Measurements from ENCODE around the gene PROCA1. TPM values are rescaled to one million over a fixed set of nuclear protein-coding genes. Genes with fewer than 3 reads are reported as not detected.

PROCA1 gene
- total and polyA plus RNA-seq, 5 donors, result 1.3 to 3.3 (median 2.3) TPM

GRCh38 chr17:28734712-28735241 lies 23.1 kb upstream of the PROCA1 start:
- Histone ChIP-seq H3K9me3 (ENCODE audit: control insufficient read depth, low read length) (no peaks in the 10 kb centered on the region), H3K27ac (ENCODE audit: low read length) (no peak overlapping the region), H3K4me1 (ENCODE audit: control insufficient read depth, insufficient read depth, low read length) (no peaks in the 10 kb centered on the region), H3K27me3 (ENCODE audit: control insufficient read depth, insufficient read depth) (no peaks in the 10 kb centered on the region), H3K4me3 (ENCODE audit: low read length) (no peak overlapping the region)
- no peak for ATAC-seq
- DNase-seq, result no peak
- intact Hi-C loops (cut with DNase I), result no loop called here
- WGBS, result 81% methylated on average over 10 of the region's 10 CpGs

GRCh38 chr17:28733346-28733745 lies 21.7 kb upstream of the PROCA1 start:
- Histone ChIP-seq H3K27me3 (ENCODE audit: control insufficient read depth, insufficient read depth) (no peaks in the 10 kb centered on the region), H3K27ac (ENCODE audit: low read length) (no peak overlapping the region), H3K4me3 (ENCODE audit: low read length) (no peak overlapping the region), H3K4me1 (ENCODE audit: control insufficient read depth, insufficient read depth, low read length) (no peaks in the 10 kb centered on the region), H3K9me3 (ENCODE audit: control insufficient read depth, low read length) (no peaks in the 10 kb centered on the region)
- WGBS, result 90% methylated on average over 1 of the region's 1 CpG
- ATAC-seq (no peak), DNase-seq (no peak)
- intact Hi-C loops (cut with DNase I), result no loop called here

- Histone ChIP-seq H3K4me3 (ENCODE audit: low read length) (no peak overlapping the region), H3K9me3 (ENCODE audit: control insufficient read depth, low read length) (no peaks in the 10 kb centered on the region), H3K4me1 (ENCODE audit: control insufficient read depth, insufficient read depth, low read length) (peaks cover 3% of the 10 kb centered on the region), H3K27me3 (ENCODE audit: control insufficient read depth, insufficient read depth) (no peaks in the 10 kb centered on the region), H3K27ac (ENCODE audit: low read length) (no peak overlapping the region)
- DNase-seq, result no peak
- WGBS, result 84% methylated on average over 11 of the region's 11 CpGs
- ATAC-seq, result no peak
- intact Hi-C loops (cut with DNase I), result loop anchor here in 2 of 4 donors (5.0 to 10.0 kb wide), 3 partner anchors 185 to 385 kb away; partner anchors contain the start of gene PHF12 (in 1 of the 2)
Observed at GRCh38 chr17:28729950-28730330, 18.3 kb upstream of the PROCA1 start.

GRCh38 chr17:28728364-28729200 lies 16.9 kb upstream of the PROCA1 start, which contains the start of gene NEK8:
Gene NEK8, plus strand, starts transcription at chr17:28728788. Its CDS starts 26 bp downstream, at chr17:28728814.
- under 1% methylated on average over 64 of the region's 64 CpGs for WGBS
- intact Hi-C loops (cut with DNase I), result loop anchor here in 2 of 4 donors (5.0 to 10.0 kb wide), 3 partner anchors 186 to 386 kb away; partner anchors contain the start of gene PHF12 (in 1 of the 2)
- Histone ChIP-seq H3K9me3 (ENCODE audit: control insufficient read depth, low read length) (no peaks in the 10 kb centered on the region), H3K27ac (ENCODE audit: low read length) (peak within 1 kb of the TSS; percentile 75), H3K4me3 (ENCODE audit: low read length) (peak within 1 kb of the TSS; percentile 55), H3K27me3 (ENCODE audit: control insufficient read depth, insufficient read depth) (no peaks in the 10 kb centered on the region), H3K4me1 (ENCODE audit: control insufficient read depth, insufficient read depth, low read length) (peaks cover 3% of the 10 kb centered on the region)
- DNase-seq (peak; percentile 95 to 98 (median 98)), ATAC-seq (peak; percentile 84 to 85)

GRCh38 chr17:28726627-28727491 lies 15.2 kb upstream of the PROCA1 start:
- Histone ChIP-seq H3K4me1 (ENCODE audit: control insufficient read depth, insufficient read depth, low read length) (peaks cover 3% of the 10 kb centered on the region), H3K27ac (ENCODE audit: low read length) (peak overlapping the region; percentile 0), H3K9me3 (ENCODE audit: control insufficient read depth, low read length) (no peaks in the 10 kb centered on the region), H3K4me3 (ENCODE audit: low read length) (peak overlapping the region; percentile 52), H3K27me3 (ENCODE audit: control insufficient read depth, insufficient read depth) (no peaks in the 10 kb centered on the region)
- peak; percentile 75 to 79 for ATAC-seq
- intact Hi-C loops (cut with DNase I), result loop anchor here in 2 of 4 donors (2.0 to 10.0 kb wide), 4 partner anchors 24 to 388 kb away; partner anchors contain the start of gene PHF12 (in 1 of the 2)
- under 1% methylated on average over 57 of the region's 57 CpGs for WGBS
- peak; percentile 91 to 97 (median 96) for DNase-seq

GRCh38 chr17:28726226-28726626 lies 14.5 kb upstream of the PROCA1 start, which contains the start of gene TLCD1:
Gene TLCD1, minus strand, starts transcription at chr17:28726233. Its CDS starts 136 bp downstream, at chr17:28726097.
- Histone ChIP-seq H3K27me3 (ENCODE audit: control insufficient read depth, insufficient read depth) (no peaks in the 10 kb centered on the region), H3K4me3 (ENCODE audit: low read length) (peak within 1 kb of the TSS; percentile 52), H3K4me1 (ENCODE audit: control insufficient read depth, insufficient read depth, low read length) (peaks cover 6% of the 10 kb centered on the region), H3K27ac (ENCODE audit: low read length) (peak within 1 kb of the TSS; percentile 24), H3K9me3 (ENCODE audit: control insufficient read depth, low read length) (no peaks in the 10 kb centered on the region)
- intact Hi-C loops (cut with DNase I), result loop anchor here in 2 of 4 donors (2.0 to 10.0 kb wide), 4 partner anchors 25 to 389 kb away; partner anchors contain the start of gene PHF12 (in 1 of the 2)
- DNase-seq (peak; percentile 79 to 90 (median 90)), ATAC-seq (peak; percentile 59 to 64)
- WGBS, result under 1% methylated on average over 47 of the region's 49 CpGs

- WGBS, result 1% methylated on average over 45 of the region's 45 CpGs
- H3K9me3 ChIP-seq (ENCODE audit: control insufficient read depth, low read length), result no peaks in the 10 kb centered on the region
- DNase-seq (peak in 1 of 3 donors; percentile 90), ATAC-seq (peak in 1 of 2 donors; percentile 46)
- peaks cover 6% of the 10 kb centered on the region for H3K4me1 ChIP-seq (ENCODE audit: control insufficient read depth, insufficient read depth, low read length)
- intact Hi-C loops (cut with DNase I), result loop anchor here in 2 of 4 donors (2.0 to 10.0 kb wide), 4 partner anchors 25 to 389 kb away; partner anchors contain the start of gene PHF12 (in 1 of the 2)
- H3K27me3 ChIP-seq (ENCODE audit: control insufficient read depth, insufficient read depth), result no peaks in the 10 kb centered on the region
- H3K27ac ChIP-seq (ENCODE audit: low read length), result no peak overlapping the region
- H3K4me3 ChIP-seq (ENCODE audit: low read length), result peak overlapping the region; percentile 52
Observed at GRCh38 chr17:28725660-28726225, 14.1 kb upstream of the PROCA1 start.

- H3K9me3 ChIP-seq (ENCODE audit: control insufficient read depth, low read length), result no peaks in the 10 kb centered on the region
- H3K4me1 ChIP-seq (ENCODE audit: control insufficient read depth, insufficient read depth, low read length), result peaks cover 6% of the 10 kb centered on the region
- ATAC-seq (no peak), DNase-seq (peak in 1 of 3 donors; percentile 33)
- no peak overlapping the region for H3K4me3 ChIP-seq (ENCODE audit: low read length)
- peak overlapping the region; percentile 24 for H3K27ac ChIP-seq (ENCODE audit: low read length)
- WGBS, result 20% methylated on average over 20 of the region's 20 CpGs
- H3K27me3 ChIP-seq (ENCODE audit: control insufficient read depth, insufficient read depth), result no peaks in the 10 kb centered on the region
- intact Hi-C loops (cut with DNase I), result loop anchor here in 2 of 4 donors (5.0 to 10.0 kb wide), 3 partner anchors 190 to 390 kb away; partner anchors contain the start of gene PHF12 (in 1 of the 2)
Observed at GRCh38 chr17:28725166-28725659, 13.5 kb upstream of the PROCA1 start.

- WGBS, result 80% methylated on average over 10 of the region's 10 CpGs
- intact Hi-C loops (cut with DNase I), result loop anchor here in 2 of 4 donors (5.0 to 10.0 kb wide), 3 partner anchors 190 to 390 kb away; partner anchors contain the start of gene PHF12 (in 1 of the 2)
- ATAC-seq, result no peak
- Histone ChIP-seq H3K27ac (ENCODE audit: low read length) (peak overlapping the region; percentile 24), H3K27me3 (ENCODE audit: control insufficient read depth, insufficient read depth) (no peaks in the 10 kb centered on the region), H3K4me3 (ENCODE audit: low read length) (no peak overlapping the region), H3K9me3 (ENCODE audit: control insufficient read depth, low read length) (no peaks in the 10 kb centered on the region), H3K4me1 (ENCODE audit: control insufficient read depth, insufficient read depth, low read length) (peaks cover 6% of the 10 kb centered on the region)
- DNase-seq, result peak in 2 of 3 donors; percentile 20 to 45
Observed at GRCh38 chr17:28724500-28725165, 12.9 kb upstream of the PROCA1 start.

Data from right cardiac atrium (tissue), 5 donors.